ENCODE data around the gene CUX1.
"Not testable (repeated sequence)": the region's sequence is repeated elsewhere in the genome, so short reads cannot be mapped to it uniquely, and the experiment has no call there.

GRCh38 chr7:101837433-101837832, 20.0 kb downstream of the CUX1 start:
- not testable (repeated sequence) for TF ChIP-seq CTCF (IDR thresholded peaks at IDR 0.05; ENCODE audit: low read depth, low read length, poor library complexity, severe bottlenecking); EZH2phosphoT487 (IDR thresholded peaks at IDR 0.05; ENCODE audit: borderline replicate concordance, low read length)
